GM18499 (cell line): ENCODE results near the gene CCDC17.

Experiments
- ATAC-seq: cut with Tn5 transposase; IDR thresholded peaks from one replicate; pipeline ENCODE4 v1.9.1; 2021; ENCODE audit warnings: moderate number of reproducible peaks; ENCODE audit not compliant: insufficient read depth, unreplicated experiment

CCDC17 gene

GRCh38 chr1:45584351-45585109 lies 39.3 kb downstream of the CCDC17 start:
- ATAC-seq: no peak

GRCh38 chr1:45583666-45584350 lies 40.0 kb downstream of the CCDC17 start, which contains the start of gene NASP:
Gene NASP, plus strand, starts transcription at chr1:45584041. Its CDS starts 106 bp downstream, at chr1:45584147.
- ATAC-seq: peak; percentile 23

- ATAC-seq: peak; percentile 67
These were observed 40.6 kb downstream of the CCDC17 start for GRCh38 chr1:45583264-45583665.

- no peak for ATAC-seq
These were observed 49.7 kb downstream of the CCDC17 start for GRCh38 chr1:45574105-45574626.

GRCh38 chr1:45573231-45573804 lies 50.5 kb downstream of the CCDC17 start:
- no peak for ATAC-seq

- ATAC-seq: no peak
These were observed 53.2 kb downstream of the CCDC17 start for GRCh38 chr1:45570631-45571030.
